Measurements from ENCODE around the gene GRPR.

- TF ChIP-seq CTCF (IDR thresholded peaks at IDR 0.05) (no peak), POLR2A (IDR thresholded peaks at IDR 0.05) (no peak)
These were observed 46.5 kb upstream of the GRPR start for GRCh38 chrX:16076834-16077233.

Measured in Peyer's patch (tissue), 4 donors.